A204.1 (cell line): ENCODE results near the gene GDF11.
A peak's percentile ranks its signal among the peaks of the same experiment; 100 is the strongest.
"Not testable (repeated sequence)": the region's sequence is repeated elsewhere in the genome, so short reads cannot be mapped to it uniquely, and the experiment has no call there.

Source experiments
- FAIRE-seq: peaks from 2 replicates; lab custom pipeline; 2012; peaks lifted over from hg19 to GRCh38; lab: Jason Lieb, UNC

Gene GDF11

DNA sequence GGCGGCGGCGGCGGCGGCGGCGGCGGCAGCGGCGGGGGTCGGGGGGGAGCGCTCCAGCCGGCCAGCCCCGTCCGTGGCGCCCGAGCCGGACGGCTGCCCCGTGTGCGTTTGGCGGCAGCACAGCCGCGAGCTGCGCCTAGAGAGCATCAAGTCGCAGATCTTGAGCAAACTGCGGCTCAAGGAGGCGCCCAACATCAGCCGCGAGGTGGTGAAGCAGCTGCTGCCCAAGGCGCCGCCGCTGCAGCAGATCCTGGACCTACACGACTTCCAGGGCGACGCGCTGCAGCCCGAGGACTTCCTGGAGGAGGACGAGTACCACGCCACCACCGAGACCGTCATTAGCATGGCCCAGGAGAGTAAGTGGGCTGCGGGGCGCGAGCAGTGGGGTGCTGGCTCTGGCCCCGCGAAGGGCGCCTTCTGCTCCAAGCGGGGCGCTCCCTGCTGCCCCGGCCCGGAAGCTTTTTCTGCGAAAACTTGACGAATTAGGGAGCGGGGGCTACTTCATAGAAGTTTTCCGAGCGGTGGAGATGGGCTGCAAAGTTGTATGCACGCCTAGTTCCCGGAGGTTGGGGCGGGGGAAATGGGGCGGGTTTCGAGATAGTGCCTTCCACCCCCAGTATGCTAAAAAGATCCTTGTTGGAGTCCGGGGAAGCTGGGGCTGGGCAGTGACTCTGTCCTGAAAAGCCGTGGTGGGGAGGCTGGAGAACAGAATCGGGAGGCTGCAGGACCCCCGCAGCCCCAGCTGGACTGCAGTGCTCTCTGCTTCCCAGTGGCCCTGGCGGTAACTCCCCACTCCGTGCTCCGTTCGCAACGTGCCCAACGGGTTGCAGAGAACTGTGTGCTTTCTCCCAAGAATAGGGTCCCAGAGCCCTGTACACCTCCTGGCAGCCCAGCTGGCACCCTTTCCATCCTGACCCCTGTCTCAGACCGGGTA, 751 bp downstream of the GDF11 start:
- FAIRE-seq: no peak

DNA sequence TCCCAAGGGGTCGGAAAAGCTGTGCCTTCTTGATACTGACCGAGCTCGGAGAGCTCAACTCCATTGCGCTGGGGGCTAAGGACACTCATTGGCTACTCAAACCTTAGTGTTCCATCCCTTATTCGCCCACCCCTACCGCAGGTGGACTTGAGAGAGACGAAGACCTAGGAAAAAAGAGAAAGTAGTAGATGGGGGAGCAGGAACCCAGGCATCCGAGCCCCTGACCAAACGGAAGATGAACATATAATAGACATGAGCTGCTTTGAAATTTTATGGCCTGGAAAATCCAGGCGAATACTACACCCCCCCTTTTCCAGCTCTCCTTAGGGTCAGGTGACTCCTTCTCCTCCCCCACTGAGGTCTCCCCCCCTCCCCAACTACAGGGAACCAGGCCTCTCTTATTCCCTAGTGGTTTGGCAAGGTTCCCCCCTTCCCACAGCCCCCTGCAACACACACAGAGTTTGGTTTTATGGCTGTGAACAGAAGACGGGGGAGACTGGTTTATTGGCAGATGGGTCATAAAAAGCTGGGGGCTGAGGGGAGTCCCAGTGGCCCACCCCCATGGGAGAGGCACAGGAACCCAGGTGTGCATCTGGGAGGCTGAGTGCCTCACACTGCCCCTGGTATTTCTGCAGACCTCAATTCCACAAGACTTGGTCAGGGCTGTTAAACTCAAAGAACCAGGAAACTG, 1.6 kb downstream of the GDF11 start:
- FAIRE-seq: no peak

DNA sequence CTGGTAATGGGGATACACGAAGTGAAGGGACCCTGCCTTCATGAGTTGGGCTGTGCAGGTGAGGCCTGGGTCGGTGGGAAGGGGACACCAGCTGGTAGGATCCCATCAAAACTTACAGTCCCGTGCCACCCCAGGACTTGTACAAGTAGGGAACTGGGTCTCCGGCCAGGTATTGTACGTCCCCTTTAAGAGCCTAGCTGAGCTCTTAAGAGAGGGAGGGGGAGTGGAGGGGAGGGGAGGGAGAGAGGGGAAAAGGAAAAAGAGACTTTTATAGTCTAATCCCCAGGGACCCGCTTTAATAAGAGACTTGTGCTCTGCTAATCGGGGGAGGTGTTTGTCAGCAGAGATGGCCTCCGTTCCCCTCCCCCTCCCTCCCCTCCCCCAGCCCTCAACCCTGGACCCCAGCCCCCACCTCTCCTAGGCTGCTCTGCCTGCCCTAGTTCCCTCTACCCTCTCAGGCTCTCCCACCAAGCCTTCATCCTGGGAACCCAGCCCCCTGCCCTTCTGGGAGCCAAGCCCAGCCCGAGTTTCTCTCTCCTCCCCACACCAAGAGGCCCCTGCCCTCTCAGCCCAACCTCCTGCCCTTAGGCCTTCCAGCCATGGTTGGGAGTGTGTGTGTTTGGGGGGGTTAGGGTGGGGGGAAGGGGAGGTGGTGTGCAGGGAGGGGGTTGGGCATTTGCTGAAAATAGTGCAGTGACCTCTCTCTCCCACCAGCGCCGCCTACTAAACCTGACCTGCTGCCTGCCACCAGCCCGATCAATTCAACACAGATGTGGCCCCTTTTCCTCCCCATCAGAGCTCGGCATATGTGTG, 2.6 kb downstream of the GDF11 start:
- FAIRE-seq: no peak

DNA sequence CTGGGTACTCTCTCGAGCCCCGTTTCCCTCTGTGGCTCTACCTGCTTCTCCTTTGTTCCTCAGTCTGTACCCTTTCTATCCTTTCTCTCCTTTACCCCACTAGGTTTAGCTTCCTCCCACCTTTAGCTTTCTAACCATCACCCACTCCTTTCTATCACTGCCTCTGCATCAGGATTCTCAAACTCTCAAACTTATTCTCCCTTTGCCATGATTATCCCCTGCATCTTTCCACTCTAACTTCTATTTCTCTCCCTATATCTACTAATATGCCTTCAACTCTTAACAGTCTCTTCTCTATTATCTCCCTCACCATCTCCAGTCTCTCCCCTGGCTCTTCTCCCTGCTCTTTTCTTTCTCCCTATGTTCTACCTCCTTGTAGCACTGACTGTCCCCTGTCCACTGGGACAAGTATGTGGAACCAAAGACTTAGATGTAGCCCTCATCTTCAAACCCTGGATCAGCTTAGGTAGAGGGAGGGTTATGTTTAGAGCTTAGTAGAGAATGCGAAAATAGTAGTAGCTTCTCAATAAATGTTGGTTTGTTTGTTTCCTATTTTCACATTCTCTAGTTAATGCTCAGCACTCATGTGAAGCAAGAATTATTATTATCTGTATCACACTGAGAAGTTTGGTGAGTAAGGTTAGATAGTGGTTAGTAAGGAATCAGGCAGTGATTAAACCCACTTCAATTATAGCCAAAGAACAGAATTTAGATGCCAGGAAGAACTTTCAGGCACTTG, 3.4 kb downstream of the GDF11 start:
- FAIRE-seq: no peak

DNA sequence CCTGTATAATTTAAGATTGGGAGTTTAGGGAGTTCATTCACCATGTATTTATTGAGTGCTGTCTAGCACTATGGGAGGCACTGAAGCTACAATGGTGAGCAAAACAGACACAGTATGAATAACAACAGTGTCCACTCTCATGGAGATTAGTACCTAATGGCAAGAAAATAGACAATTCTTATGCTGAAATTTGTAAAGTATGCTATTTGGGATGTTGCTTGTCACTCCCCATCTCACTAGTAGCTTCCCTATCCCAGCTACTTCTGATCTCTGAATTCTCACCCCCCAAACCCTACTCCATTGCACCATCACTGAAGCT, 4.0 kb downstream of the GDF11 start:
- FAIRE-seq: no peak

DNA sequence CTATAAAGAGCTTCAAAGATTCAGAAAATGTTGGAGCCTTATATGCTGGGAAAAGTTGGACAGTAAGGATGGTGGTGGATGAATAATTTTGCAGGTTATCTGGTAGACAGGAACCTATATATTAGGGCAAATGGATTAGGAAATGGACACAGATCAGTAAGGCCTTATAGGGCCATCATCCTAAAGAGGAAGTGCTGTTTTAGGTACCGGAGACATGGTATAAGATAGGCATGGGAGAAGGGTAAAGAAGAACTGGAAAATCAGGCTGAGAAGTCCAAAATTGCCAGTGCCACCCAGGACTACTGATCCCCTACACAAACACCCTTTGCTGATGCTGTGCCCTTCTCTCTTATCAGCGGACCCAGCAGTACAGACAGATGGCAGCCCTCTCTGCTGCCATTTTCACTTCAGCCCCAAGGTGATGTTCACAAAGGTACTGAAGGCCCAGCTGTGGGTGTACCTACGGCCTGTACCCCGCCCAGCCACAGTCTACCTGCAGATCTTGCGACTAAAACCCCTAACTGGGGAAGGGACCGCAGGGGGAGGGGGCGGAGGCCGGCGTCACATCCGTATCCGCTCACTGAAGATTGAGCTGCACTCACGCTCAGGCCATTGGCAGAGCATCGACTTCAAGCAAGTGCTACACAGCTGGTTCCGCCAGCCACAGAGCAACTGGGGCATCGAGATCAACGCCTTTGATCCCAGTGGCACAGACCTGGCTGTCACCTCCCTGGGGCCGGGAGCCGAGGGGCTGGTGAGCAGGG, 5.5 kb downstream of the GDF11 start:
- no peak for FAIRE-seq

DNA sequence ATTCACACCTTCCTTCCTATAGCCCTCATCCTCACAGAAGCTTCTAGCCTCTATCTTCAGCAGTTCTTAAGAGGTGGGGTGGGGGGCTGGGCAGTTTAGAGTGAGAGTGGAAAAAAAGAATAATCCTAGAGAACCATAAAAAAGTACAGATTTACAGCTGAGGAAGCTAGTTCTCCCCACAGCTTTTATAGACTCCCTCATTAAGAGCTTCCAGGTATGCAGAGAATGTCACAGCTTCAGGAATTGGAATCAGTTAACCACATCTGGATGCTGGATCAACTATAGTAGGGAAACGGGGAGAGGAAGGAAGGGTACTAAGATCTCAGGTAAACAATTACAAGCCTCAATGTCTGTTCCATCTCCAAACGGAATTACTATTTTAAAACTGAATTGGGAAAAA, 12.3 kb downstream of the GDF11 start:
- no peak for FAIRE-seq

DNA sequence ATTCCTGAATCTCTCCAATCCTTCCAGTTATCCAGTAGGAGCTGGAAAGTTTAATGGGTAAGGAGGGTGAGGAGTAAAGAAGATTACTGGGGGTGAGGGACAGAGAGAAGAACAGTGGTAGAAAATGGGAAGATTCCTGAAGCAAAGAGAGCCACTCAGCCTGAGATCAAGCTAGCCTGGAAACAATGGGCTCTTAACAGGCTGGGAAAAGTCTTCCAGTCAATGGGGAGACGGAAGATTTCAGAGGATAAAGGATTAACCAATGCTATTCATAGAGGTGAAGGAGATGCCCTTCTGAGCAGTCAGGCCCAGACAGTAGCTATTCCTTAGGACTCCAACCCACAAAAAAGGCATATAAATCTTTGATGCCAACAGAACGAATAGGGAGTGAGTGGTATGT, 14.8 kb downstream of the GDF11 start:
- FAIRE-seq: no peak

DNA sequence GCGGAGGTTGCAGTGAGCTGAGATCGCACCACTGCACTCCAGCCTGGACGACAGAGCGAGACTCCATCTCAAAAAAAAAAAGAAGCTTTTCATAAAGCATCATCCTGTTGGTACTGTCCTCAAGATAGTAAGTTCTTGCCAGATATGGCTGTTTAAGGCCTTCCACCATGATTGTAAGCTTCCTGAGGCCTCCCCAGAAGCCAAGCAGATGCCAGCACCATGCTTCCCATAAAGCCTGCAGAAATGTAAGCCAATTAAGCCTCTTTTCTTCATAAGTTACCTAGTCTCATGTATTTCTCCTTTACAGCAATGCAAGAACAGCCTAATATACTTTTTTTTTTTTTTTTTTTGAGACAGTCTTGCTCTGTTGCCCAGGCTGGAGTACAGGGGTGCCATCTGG, 15.7 kb downstream of the GDF11 start:
- FAIRE-seq: not testable (repeated sequence)

DNA sequence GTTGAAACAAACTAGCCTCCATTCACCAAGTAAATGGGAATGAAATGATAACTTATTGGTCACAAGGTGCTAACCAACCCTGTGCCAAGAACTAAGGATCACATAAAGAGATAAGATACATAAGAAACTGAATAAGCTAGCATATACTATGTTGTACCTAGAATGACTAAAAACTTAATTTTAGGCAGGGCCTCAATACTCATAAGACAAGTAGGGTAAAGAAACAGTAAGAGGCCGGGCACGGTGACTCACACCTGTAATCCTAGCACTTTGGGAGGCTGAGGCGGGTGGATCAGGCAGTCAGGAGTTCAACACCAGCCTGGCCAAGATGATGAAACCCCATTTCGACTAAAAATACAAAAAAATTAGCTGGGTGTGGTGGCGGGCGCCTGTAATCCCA, 17.7 kb downstream of the GDF11 start:
- no peak for FAIRE-seq

DNA sequence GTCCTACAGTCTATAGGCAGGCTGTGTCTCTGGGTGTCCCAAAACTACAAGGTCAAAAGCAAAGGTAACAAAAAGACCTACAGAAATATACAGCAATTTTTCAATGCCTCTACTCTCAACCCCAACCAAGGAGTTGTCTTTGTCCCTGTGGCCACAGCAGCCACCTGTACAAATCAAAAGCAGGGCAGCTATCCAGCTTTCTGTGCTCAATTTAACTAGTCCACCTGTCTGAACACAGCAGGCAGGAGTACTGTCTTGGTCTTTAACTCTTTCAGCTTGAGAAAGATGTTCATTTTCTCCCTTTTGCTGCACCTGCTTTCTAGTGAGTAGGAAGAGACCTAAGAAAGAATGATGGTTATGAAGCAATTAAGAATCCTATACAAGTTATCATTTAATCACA, 19.7 kb downstream of the GDF11 start:
- FAIRE-seq: no peak

DNA sequence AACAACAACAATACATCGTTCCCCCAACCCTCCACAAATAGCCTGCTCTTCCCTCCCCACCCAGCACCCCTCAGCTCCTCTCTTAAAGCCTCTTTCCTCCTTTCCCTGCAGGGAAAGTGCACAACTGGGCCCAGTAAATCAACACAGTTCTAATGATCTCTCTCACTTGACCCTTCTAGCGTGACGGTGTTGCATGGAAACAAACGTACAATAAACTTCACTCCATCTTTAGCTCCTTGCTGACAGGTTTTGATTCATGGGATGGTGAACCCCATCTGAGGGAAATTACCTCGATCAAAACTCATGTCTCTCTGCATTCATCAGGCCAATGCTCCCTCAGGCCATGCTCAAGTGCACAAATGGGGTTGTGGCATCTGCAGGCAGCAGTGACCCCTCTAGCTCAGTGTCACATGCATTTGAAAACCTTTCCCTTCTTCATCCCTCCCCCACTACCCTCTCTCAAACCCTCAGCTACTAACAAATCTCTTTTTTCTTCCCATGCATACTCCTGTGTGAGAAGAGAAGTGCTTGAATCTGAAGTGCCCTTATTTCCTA, 22.9 kb downstream of the GDF11 start:
- FAIRE-seq: no peak

DNA sequence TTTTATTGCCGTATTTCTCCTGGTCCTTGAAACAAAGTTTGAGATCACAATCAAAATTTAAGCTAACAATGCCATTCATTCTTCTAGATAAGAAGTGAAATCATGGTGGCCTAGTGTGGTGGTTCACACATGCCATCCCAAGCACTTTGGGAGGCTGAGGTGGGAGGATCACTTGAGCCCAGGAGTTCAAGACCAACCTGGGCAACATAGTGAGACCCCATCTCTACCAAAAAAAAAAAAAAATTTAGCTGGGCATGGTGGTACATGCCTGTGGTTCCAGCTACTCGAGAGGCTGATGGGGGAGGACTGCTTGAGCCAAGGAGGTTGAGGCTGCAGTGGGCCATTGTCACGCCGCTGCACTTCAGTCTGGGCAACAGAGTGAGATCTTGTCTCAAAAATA, 24.2 kb downstream of the GDF11 start:
- no peak for FAIRE-seq

DNA sequence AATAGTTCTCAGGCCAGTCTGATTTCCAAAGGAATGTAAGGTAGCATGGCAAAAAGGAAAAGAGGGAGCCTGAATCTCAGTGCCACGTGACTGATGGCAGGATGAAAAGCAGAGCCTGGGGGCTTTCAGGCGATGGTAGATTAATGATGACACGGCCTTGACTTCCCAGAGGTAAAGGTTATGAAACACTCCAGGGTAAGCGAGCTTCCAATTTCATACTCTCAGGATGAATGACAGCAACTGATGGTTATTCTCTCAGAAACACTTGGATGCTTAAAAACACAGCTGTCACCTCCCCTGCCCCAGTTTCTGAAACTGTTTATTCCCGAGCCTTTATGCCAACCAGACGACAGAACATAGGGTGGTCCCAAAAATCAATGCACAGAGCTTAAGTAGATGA, 28.8 kb downstream of the GDF11 start:
- FAIRE-seq: no peak

DNA sequence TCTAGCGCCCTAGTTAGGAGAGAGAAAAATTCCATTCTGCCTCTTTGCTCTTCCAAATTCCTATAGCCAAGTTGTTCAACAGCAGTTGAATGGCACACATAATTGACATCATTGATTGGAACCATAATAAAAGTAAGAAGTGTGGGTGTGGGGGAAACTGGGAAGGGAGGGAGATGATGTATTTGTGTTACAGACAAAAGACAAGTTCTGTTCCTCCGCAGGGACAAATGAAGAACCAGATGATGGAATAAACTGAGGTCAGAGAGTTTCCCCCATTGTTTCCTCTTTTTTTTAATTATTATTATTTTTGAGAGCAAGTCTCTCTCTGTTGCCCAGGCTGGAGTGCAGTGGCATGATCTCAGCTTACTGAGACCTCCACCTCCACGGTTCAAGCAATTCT, 34.9 kb downstream of the GDF11 start:
- FAIRE-seq: no peak

DNA sequence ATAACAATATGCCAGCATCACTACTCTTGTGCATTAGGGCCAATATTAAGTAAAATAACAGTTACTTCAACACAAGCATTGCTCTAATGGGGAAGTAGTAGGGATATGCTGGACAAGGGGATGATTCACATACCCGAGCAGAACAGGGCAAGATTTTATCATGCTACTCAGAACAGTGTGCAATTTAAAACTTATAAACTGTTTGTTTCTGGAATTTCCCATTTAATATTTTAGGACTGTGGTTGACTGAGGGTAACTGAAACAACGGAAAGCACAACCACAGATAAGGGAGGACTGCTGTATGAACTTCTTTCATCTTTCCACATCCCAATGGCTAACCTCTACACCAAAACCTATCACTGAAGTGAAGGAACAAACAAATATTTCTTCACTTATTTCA, 37.8 kb downstream of the GDF11 start:
- FAIRE-seq: no peak

DNA sequence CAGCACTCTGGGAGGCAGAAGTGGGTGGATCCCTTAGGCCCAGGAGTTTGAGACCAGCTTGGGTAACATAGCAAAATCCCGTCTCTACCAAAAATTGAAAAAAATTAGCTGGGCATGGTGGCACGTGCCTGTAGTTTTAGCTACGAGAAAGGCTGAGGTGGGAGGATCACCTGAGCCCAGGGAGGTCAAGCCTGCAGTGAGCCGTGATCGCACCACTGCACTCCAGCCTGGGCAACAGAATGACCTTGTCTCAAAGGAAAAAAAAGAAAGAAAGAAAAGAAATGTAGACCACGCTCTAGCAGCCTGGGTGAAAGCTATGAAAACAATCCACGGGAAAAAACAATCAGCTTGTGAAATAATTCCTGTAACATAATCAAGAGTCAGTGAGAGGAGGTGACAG, 45.6 kb downstream of the GDF11 start:
- no peak for FAIRE-seq

DNA sequence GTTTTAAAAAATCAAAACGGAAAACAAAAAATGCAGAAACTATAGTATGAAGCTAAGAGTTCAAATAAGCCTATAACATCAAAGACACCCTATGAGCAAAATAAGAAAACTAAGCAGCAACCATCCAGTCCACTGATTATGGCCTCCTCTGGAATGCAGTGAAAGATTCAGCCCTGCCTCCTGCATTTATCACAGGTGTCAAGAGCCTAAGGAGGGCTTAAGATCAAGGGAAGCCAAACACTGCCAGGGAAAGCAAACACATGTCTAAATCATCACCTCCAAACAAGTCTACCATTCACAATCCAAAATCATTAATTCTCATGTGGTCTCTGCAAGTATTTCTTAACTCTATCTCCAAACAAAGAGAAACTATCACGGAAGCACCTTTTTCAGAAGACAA, 46.2 kb downstream of the GDF11 start:
- FAIRE-seq: no peak

DNA sequence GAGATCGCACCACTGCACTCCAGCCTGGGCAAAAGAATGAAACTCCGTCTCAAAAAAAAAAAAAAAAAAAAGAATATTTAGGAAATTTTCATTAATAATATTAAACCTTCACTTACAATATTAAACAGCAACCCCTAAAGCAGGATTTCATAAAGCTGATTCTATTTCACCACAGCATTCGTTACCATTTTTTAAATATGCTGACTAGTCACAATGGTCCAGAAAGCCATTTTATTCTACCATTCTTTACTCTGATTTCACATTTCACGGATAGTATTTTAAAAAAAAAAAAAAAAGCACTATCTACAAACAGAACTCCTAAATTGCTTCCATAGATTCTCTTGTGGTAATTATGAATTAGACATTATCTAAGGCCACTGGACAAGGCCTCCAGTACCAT, 47.0 kb downstream of the GDF11 start:
- no peak for FAIRE-seq

DNA sequence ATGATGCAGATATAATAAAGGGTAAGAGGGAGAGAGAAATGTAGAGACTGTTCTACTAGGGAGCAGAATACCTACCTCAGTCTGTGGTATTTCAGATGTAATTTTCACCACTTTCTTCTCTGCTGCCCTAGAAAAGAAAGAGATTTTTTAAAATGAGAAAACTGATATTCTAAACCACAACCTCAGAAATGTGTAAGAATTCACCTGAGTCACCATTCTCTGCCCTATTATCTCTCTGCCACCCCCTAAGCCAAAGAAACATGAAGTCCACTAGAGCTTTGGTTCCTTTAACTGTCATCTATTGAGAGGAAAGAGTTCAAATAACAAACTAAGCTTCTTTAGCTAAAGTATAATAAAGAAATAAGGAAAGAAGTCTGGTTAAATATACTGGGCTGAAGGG, 53.0 kb downstream of the GDF11 start:
- no peak for FAIRE-seq

DNA sequence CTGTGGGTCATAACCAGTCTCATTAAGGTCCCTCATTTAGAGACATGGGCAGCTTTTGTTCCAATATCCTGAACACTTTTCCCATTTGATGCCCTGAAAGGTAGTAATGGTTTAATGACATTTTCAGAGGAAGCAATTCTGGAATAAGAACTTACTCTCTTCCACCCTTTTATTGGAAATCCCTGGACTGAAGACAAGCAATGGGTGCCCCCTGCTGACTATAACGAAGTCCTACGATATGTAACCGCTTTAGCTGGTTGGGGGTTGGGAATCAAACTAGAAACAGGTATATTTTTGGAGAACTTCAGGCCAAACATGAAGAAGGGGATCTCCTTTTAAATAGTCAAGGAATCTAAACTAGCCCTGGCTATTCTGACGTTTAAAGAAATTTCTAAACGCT, 54.1 kb downstream of the GDF11 start:
- peak; percentile 32 for FAIRE-seq
